GM19467 (cell line): ENCODE results near the gene DGAT2.
A peak's percentile ranks its signal among the peaks of the same experiment; 100 is the strongest.

ENCODE experiments used
- ATAC-seq: cut with Tn5 transposase; IDR thresholded peaks from one replicate; pipeline ENCODE4 v1.9.1; 2021; ENCODE audit warnings: mild to moderate bottlenecking, moderate library complexity; ENCODE audit not compliant: unreplicated experiment

Gene DGAT2

GRCh38 chr11:75797792-75798191 is 29.2 kb downstream of the DGAT2 start:
- no peak for ATAC-seq

GRCh38 chr11:75800136-75800675 is 31.6 kb downstream of the DGAT2 start:
- no peak for ATAC-seq

GRCh38 chr11:75800728-75801361 is 32.3 kb downstream of the DGAT2 start:
- no peak for ATAC-seq

- ATAC-seq, result no peak
These were observed 32.9 kb downstream of the DGAT2 start for GRCh38 chr11:75801362-75802020.

- no peak for ATAC-seq
These were observed 33.7 kb downstream of the DGAT2 start for GRCh38 chr11:75802021-75802912.

GRCh38 chr11:75802913-75803820 is 34.6 kb downstream of the DGAT2 start:
- ATAC-seq, result no peak

GRCh38 chr11:75809111-75809510 is 40.5 kb downstream of the DGAT2 start:
- ATAC-seq, result no peak

GRCh38 chr11:75809991-75810390 is 41.4 kb downstream of the DGAT2 start:
- no peak for ATAC-seq

- ATAC-seq, result no peak
These were observed 42.2 kb downstream of the DGAT2 start for GRCh38 chr11:75810637-75811390.

- no peak for ATAC-seq
These were observed 42.9 kb downstream of the DGAT2 start for GRCh38 chr11:75811485-75811884.

GRCh38 chr11:75812542-75813040 is 44.0 kb downstream of the DGAT2 start:
- no peak for ATAC-seq

- no peak for ATAC-seq
These were observed 44.5 kb downstream of the DGAT2 start for GRCh38 chr11:75813124-75813523.

GRCh38 chr11:75813622-75814039 is 45.1 kb downstream of the DGAT2 start:
- no peak for ATAC-seq

GRCh38 chr11:75814363-75814676 is 45.7 kb downstream of the DGAT2 start:
- peak; percentile 25 for ATAC-seq

- peak; percentile 72 for ATAC-seq
These were observed 46.2 kb downstream of the DGAT2 start, which contains the start of gene UVRAG for GRCh38 chr11:75814677-75815344. TSS of gene UVRAG (plus strand) at chr11:75815210. CDS start at chr11:75815408, 198 bp downstream.

GRCh38 chr11:75815345-75816168 is 47.0 kb downstream of the DGAT2 start:
- peak; percentile 2 for ATAC-seq

GRCh38 chr11:75816561-75817239 is 48.1 kb downstream of the DGAT2 start:
- no peak for ATAC-seq

GRCh38 chr11:75820645-75821044 is 52.1 kb downstream of the DGAT2 start:
- no peak for ATAC-seq
